K562 (cell line): Measurements from ENCODE around the gene PLAGL1.

Source experiments
- E2F6 ChIP-seq, 2 experiments: IDR thresholded peaks; 2 replicates each; pipeline ENCODE4 v1.6.1; 2011; ENCODE audit warnings: borderline replicate concordance in 1 of 2, control low read depth in 1 of 2, low read depth in 1 of 2, low read length in 1 of 2, mild to moderate bottlenecking in 1 of 2, mixed read lengths in 1 of 2, moderate library complexity in 1 of 2; ENCODE audit not compliant: insufficient read depth in 1 of 2, insufficient read length in 1 of 2, poor library complexity in 1 of 2, severe bottlenecking in 1 of 2; ENCODE audit errors: extremely low read depth in 1 of 2
- GATAD2A ChIP-seq: fragments of 450-650 bp; IDR thresholded peaks from 2 replicates; pipeline ENCODE4 v1.6.1; 2017
- KAT2B ChIP-seq: IDR thresholded peaks from one replicate; pipeline ENCODE4 v1.6.1; 2012; ENCODE audit warnings: low read depth, mild to moderate bottlenecking, control low read depth, inconsistent platforms, low read length, moderate library complexity
- RREB1 ChIP-seq: fragments of 250-450 bp; sonication (Bioruptor Pico); IDR thresholded peaks from 2 replicates; pipeline ENCODE4 v1.4.0; 2020
- THRB ChIP-seq: fragments of 450-650 bp; formaldehyde crosslinking; conservative IDR thresholded peaks from 2 replicates; pipeline ENCODE4 v1.4.0; 2022; ENCODE audit warnings: mild to moderate bottlenecking, missing genetic modification characterization

GRCh38 chr6:143911028-143911427 lies 97.0 kb downstream of the PLAGL1 start:
- TF ChIP-seq E2F6 (IDR thresholded peaks at IDR 0.05; ENCODE audit: borderline replicate concordance in 1 of 2, extremely low read depth in 1 of 2, insufficient read depth in 1 of 2, insufficient read length in 1 of 2, low read depth in 1 of 2, low read length in 1 of 2, poor library complexity in 1 of 2, severe bottlenecking in 1 of 2) = no peak
- TF ChIP-seq RREB1 (CRISPR knock-in tag) = no peak
- TF ChIP-seq THRB (CRISPR knock-in tag) = no peak
- no peak for TF ChIP-seq KAT2B
- no peak for TF ChIP-seq GATAD2A
